DND-41 (cell line): ENCODE measurements around the gene GABRA5.

Source experiments
- ATAC-seq: fragments of 200-7000 bp; cut with Tn5 transposase; 3 replicates; pipeline ENCODE4 v1.9.1; 2021; ENCODE audit warnings: low read depth; ENCODE audit not compliant: insufficient read depth
- DNase-seq: peaks from one replicate; pipeline ENCODE4 v3.0.0-alpha.2; 2020
- H2AFZ ChIP-seq: 2 replicates; pipeline ENCODE4 v1.6.0; 2012; ENCODE audit warnings: low read depth, low read length
- H3K27ac ChIP-seq: 2 replicates; pipeline ENCODE4 v1.5.1; 2012; ENCODE audit warnings: low read length, inconsistent platforms
- H3K27me3 ChIP-seq: fragments of 200-600 bp; sonication (generic); 2 replicates; pipeline ENCODE4 v1.6.0; 2012; ENCODE audit warnings: low read length, mild to moderate bottlenecking, inconsistent platforms; ENCODE audit not compliant: insufficient read depth, poor library complexity
- H3K36me3 ChIP-seq: 2 replicates; pipeline ENCODE4 v1.5.1; 2012; ENCODE audit warnings: low read length, inconsistent platforms; ENCODE audit not compliant: insufficient read depth
- H3K4me1 ChIP-seq: 2 replicates; pipeline ENCODE4 v1.5.1; 2012; ENCODE audit warnings: mild to moderate bottlenecking, low read length; ENCODE audit not compliant: insufficient read depth
- H3K4me2 ChIP-seq: 2 replicates; pipeline ENCODE4 v1.6.0; 2012; ENCODE audit warnings: mild to moderate bottlenecking, moderate library complexity, low read length, inconsistent platforms; ENCODE audit not compliant: insufficient read depth
- H3K4me3 ChIP-seq, 2 experiments: fragments of 200-600 bp in 1 of 2; shearing (Covaris generic) in 1 of 2; 2 replicates each; pipeline ENCODE4 v1.5.1; 2012 to 2016; ENCODE audit warnings: inconsistent platforms in 2 of 2, low read length in 2 of 2, mild to moderate bottlenecking in 2 of 2, low read depth in 1 of 2, moderate library complexity in 1 of 2
- H3K79me2 ChIP-seq: 2 replicates; pipeline ENCODE4 v1.6.0; 2012; ENCODE audit warnings: low read length, inconsistent platforms; ENCODE audit not compliant: insufficient read depth
- H3K9ac ChIP-seq: 2 replicates; pipeline ENCODE4 v1.6.0; 2012; ENCODE audit warnings: low read depth, mild to moderate bottlenecking, inconsistent platforms, low read length, moderate library complexity
- H3K9me3 ChIP-seq: 2 replicates; pipeline ENCODE4 v1.5.1; 2012; ENCODE audit warnings: low read length, moderate library complexity, mild to moderate bottlenecking, inconsistent platforms; ENCODE audit not compliant: insufficient read depth, severe bottlenecking
- H4K20me1 ChIP-seq: 2 replicates; pipeline ENCODE4 v1.6.0; 2012; ENCODE audit warnings: low read length; ENCODE audit not compliant: insufficient read depth
- EZH2 ChIP-seq: IDR thresholded peaks from 3 replicates; pipeline ENCODE4 v1.6.1; 2012; ENCODE audit warnings: borderline replicate concordance, low read depth, mild to moderate bottlenecking, moderate library complexity, low read length, inconsistent platforms; ENCODE audit not compliant: severe bottlenecking
- TF ChIP-seq, protein P1 (sequence below): IDR thresholded peaks from 2 replicates; pipeline ENCODE4 v1.5.1; 2012; ENCODE audit warnings: borderline replicate concordance, low read length, moderate library complexity, mild to moderate bottlenecking; ENCODE audit not compliant: poor library complexity, severe bottlenecking; ENCODE audit errors: extremely low read depth

Gene GABRA5

DNA sequence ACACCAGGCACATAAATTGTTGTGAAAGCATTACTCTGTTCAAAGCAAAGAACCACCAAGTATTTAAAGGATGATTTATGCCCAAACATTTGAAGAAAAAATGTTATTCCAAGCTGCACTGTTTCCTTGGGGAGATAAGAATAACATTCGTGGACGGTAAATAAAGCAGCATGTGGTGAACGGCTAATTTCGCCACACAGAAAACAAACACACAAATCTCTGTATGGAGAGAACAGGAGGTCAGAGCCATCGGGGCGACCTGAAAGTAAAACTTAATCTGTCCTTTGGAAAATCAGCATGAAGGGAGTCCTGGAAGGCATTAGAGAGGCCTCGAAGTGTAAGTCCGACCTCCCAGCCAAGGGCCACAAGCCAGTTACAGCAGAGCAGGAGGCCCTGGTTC is 77.0 kb downstream of the GABRA5 start:
- no peak overlapping the region for H3K27ac ChIP-seq
- H3K79me2 ChIP-seq = no peaks in the 10 kb centered on the region
- TF ChIP-seq, protein P1, sequence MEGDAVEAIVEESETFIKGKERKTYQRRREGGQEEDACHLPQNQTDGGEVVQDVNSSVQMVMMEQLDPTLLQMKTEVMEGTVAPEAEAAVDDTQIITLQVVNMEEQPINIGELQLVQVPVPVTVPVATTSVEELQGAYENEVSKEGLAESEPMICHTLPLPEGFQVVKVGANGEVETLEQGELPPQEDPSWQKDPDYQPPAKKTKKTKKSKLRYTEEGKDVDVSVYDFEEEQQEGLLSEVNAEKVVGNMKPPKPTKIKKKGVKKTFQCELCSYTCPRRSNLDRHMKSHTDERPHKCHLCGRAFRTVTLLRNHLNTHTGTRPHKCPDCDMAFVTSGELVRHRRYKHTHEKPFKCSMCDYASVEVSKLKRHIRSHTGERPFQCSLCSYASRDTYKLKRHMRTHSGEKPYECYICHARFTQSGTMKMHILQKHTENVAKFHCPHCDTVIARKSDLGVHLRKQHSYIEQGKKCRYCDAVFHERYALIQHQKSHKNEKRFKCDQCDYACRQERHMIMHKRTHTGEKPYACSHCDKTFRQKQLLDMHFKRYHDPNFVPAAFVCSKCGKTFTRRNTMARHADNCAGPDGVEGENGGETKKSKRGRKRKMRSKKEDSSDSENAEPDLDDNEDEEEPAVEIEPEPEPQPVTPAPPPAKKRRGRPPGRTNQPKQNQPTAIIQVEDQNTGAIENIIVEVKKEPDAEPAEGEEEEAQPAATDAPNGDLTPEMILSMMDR = no peak
- TF ChIP-seq EZH2 = no peak
- H4K20me1 ChIP-seq = no peaks in the 10 kb centered on the region
- no peak overlapping the region for H3K4me3 ChIP-seq
- ATAC-seq = no peak
- H3K36me3 ChIP-seq = no peaks in the 10 kb centered on the region
- no peaks in the 10 kb centered on the region for H3K4me1 ChIP-seq
- no peak overlapping the region for H3K4me2 ChIP-seq
- no peak overlapping the region for H2AFZ ChIP-seq
- DNase-seq = no peak
- no peak overlapping the region for H3K9ac ChIP-seq
- no peaks in the 10 kb centered on the region for H3K27me3 ChIP-seq
- H3K9me3 ChIP-seq = no peaks in the 10 kb centered on the region

DNA sequence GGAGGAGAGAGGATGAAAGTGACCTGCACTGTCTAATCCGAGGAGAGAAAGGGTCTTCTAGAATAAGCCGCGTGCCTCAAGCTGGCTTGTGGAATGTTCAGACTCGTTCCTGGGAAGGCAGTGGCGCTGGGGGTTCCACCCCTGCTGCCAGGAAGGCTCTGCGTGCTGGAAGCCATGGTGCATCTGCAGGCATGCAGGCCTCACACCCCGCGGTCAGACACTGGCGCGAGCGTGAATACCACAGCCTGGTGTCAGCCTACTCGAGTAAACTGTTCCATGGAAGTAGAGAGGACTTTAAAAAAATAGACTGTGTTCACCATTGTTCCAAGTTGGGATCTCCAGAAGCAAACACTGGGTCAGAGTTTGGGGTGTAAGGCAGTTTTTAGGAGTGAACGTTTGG is 78.2 kb downstream of the GABRA5 start:
- no peaks in the 10 kb centered on the region for H3K9me3 ChIP-seq
- TF ChIP-seq, protein P1 = no peak
- TF ChIP-seq EZH2 = no peak
- no peaks in the 10 kb centered on the region for H3K36me3 ChIP-seq
- no peaks in the 10 kb centered on the region for H4K20me1 ChIP-seq
- H2AFZ ChIP-seq = no peak overlapping the region
- H3K4me1 ChIP-seq = no peaks in the 10 kb centered on the region
- no peak overlapping the region for H3K4me3 ChIP-seq
- no peak overlapping the region for H3K9ac ChIP-seq
- DNase-seq (no peak), ATAC-seq (no peak)
- no peak overlapping the region for H3K27ac ChIP-seq
- no peaks in the 10 kb centered on the region for H3K79me2 ChIP-seq
- no peaks in the 10 kb centered on the region for H3K27me3 ChIP-seq
- H3K4me2 ChIP-seq = no peak overlapping the region

DNA sequence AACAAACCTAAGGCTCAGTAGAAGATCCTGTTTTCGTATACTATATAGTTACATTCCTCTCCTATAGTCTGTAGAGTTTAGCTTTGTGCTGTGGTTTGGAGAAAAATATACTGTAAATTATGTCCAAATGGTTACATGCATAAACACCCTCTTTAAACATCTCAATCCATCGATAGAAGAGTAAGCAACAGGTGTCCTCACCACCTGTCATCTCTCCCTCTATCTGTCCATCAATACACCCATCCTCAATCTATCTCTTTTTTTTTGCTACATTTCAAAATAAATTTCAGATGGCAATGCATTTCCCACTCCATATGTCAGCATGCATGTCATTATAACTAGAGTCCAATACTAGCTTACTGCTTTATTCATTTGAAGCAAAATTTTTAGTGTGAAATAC is 83.1 kb downstream of the GABRA5 start:
- Histone ChIP-seq H3K4me3 (no peak overlapping the region), H3K4me1 (no peaks in the 10 kb centered on the region), H3K36me3 (no peaks in the 10 kb centered on the region), H3K9ac (no peak overlapping the region), H3K27me3 (no peaks in the 10 kb centered on the region), H2AFZ (no peak overlapping the region), H4K20me1 (no peaks in the 10 kb centered on the region), H3K9me3 (no peaks in the 10 kb centered on the region), H3K4me2 (no peak overlapping the region), H3K79me2 (no peaks in the 10 kb centered on the region), H3K27ac (no peak overlapping the region)
- ATAC-seq (no peak), DNase-seq (no peak)
- no peak for TF ChIP-seq EZH2
- TF ChIP-seq, protein P1 = no peak

DNA sequence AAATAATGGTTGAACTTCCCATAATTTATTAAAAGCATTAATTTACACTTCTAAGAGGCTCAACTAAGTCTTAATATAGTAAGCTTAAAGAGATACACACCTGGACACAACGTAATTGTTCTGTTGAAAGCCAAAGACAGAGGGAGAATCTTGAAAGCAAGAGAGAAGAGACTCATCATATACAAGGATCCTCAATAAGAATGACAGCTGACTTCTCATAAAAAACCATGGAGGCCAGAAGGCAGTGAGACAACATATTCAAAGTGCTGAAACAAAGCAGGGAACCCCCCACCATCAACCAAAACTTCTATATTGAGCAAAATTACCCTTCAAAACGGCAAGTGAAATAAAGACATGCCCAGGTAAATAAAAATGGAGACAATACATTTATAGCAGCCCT is 87.5 kb downstream of the GABRA5 start:
- H3K4me3 ChIP-seq = no peak overlapping the region
- H3K27ac ChIP-seq = no peak overlapping the region
- H3K79me2 ChIP-seq = no peaks in the 10 kb centered on the region
- H3K9me3 ChIP-seq = no peaks in the 10 kb centered on the region
- H3K27me3 ChIP-seq = no peaks in the 10 kb centered on the region
- DNase-seq (no peak), ATAC-seq (no peak)
- no peak overlapping the region for H3K9ac ChIP-seq
- no peaks in the 10 kb centered on the region for H4K20me1 ChIP-seq
- H2AFZ ChIP-seq = no peak overlapping the region
- H3K36me3 ChIP-seq = no peaks in the 10 kb centered on the region
- H3K4me2 ChIP-seq = no peak overlapping the region
- H3K4me1 ChIP-seq = no peaks in the 10 kb centered on the region
- TF ChIP-seq EZH2 = no peak
- TF ChIP-seq, protein P1 = no peak
